NCI-H226 (cell line): ENCODE data around the gene CTRB2.
"Not testable (repeated sequence)": the region's sequence is repeated elsewhere in the genome, so short reads cannot be mapped to it uniquely, and the experiment has no call there.

Experiments
- DNase-seq: peaks from one replicate; pipeline ENCODE4 v3.0.0-alpha.2; 2015

Gene CTRB2

DNA sequence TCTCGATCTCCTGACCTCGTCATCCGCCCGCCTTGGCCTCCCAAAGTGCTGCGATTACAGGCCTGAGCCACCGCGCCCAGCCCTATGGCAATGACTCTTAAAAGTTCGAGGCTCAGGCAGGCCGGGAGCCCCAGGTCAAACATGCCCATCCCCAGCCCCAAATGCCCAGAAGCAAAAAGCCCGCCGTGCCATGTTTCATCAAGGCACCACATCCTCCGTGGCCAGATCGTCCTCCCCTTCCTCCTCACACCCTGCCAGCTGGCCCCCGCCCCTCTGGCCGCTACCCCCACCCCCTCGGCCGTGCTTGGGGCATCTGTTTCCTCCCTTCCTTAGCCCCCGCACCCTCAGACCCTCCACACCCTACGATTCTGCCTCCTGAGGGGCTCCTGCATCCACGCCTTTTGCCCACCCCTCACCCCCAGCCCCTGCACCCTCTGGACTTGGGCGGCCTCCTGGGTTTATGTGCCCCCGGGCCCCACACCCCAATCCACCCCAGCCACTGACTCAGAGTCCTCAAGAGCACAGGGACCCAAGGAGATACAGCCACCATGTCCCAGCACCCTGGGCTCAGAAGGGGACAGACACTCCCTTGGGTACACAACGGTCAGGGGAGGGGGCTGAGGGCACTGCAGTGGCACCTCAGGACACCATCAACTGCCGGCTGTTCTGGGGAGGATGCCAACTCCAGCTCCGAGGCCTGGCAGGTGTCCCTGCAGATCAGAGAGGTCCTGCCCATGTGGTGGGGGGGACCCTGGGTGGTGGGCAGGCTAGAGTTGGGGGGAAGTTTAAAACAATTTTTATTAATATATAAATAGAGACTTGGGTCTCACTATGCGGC, 18.9 kb upstream of the CTRB2 start:
- DNase-seq: no peak

DNA sequence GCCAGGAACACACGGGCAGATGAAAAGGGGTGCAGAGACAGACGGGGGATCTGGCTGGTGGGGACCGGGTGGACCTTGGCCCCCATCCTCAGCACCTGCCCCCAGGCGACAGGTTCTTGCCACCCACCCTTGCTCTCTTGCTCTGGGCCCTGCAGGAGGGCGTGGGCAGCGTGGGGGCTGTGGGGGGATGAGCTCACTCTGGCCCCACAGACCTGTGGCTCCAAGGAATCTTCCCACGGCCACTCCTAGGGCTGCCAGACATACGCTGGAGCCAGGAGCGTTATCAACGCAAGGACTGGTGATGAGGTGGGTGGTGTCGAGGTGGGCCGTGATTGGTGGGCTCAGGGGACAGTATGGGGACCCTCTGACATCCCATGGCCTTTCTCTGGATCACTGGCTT, 18.1 kb upstream of the CTRB2 start:
- peak; percentile 46 for DNase-seq

DNA sequence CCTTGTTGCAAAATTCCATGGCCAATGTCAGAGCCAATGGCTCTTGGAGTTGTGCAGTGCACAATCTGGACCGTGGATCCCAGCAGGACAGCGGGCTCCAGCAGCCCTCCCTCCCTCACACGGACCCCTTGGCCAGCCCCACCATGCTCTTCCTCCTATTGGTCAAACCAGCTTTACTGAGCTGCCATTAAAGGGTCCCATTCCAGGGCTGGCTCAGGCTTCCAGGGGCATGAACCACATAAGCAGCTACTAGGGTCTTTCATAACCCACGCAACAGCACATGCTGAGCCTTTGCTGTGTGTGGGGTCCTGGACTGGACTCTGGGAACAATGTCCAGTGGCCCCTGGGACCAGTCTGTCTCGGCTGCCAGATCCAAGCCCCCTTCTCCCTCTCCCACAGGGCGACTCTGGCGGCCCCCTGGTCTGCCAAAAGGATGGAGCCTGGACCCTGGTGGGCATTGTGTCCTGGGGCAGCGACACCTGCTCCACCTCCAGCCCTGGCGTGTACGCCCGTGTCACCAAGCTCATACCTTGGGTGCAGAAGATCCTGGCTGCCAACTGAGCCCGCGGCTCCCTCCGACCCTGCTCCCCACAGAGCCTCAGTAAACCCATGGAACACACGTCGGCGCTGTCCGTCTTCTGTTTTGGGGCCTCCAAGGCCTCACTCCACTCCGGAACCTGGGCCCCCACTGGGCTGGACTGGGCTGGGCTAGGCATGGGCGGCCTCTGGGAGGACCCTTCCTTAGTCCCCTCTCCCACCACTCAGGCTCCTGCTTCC, 17.5 kb upstream of the CTRB2 start:
- DNase-seq: no peak

DNA sequence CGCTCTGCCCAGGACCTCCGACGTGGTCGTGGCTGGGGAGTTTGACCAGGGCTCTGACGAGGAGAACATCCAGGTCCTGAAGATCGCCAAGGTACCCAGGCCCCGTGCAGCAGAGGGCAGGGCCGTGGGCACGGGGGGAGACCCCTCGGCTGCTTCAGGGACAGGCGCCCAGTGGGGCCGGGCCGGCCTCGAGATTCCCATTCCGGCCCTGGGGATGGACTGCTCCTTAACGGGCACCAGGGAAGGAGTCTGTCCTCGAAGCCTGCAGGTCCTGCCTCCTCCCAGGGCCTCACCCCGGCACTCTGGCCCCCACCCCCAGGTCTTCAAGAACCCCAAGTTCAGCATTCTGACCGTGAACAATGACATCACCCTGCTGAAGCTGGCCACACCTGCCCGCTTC, 16.2 kb upstream of the CTRB2 start:
- not testable (repeated sequence) for DNase-seq

DNA sequence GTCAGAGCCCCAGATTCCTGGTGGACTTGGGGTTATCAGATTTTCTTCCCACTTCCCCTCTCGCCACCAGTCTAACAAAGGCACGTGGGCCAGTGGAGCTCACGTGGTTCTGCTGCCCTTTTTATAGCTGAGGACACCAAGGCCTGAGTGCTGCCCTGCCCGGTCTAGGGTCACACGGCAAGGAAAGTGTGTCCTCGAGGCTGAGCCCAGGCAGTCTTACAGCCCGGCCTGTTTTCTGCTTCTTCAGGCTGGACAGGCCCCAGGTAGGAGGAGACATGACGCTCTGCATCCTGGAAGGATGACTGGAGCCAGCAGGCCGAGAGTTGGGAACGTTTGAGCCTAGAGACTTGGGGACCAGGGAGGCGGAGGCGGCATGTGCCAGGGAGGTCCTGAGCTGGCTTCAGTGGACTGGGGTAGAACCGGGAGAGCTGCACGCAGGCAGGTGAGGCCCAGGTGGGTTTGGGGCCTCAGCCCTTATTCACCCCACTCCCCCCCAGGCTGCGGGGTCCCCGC, 15.4 kb upstream of the CTRB2 start:
- DNase-seq: no peak

DNA sequence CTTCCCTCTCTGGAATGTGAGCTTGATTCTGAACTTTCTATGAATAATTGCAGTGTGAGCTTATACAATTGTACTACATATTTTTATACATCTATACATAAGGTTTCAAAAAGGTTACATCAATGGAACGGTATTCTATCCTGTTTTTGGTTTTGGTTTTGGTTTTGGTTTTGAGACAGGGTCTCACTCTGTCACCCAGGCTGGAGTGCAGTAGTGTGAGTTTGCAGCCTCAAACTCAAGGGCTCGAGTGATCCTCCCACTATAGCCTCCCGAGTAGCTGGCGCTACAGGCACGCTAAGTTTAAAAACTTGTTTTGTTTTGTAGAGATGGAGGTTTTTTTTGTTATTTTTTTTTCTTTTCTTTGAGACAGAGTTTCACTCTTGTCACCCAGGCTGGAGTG, 12.9 kb upstream of the CTRB2 start:
- no peak for DNase-seq

DNA sequence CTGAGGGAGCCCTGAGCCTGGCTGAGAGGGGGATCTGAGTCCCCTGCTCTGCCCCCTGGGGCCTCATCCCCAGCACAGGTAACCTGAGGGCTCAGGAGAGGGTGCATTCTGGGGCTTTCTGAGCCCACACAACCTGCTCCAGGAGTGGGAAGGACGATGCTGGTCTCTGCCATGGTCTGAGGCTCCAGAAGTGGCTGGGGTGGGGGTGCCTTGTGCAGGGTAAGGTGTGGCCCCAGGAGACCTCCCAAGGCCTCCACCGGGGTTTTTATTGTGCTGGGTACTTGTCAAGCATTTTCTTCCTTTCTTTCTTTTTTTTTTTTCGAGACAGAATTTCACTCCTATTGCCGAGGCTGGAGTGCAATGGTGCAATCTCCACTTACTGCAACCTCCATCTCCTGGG, 12.1 kb upstream of the CTRB2 start:
- no peak for DNase-seq

DNA sequence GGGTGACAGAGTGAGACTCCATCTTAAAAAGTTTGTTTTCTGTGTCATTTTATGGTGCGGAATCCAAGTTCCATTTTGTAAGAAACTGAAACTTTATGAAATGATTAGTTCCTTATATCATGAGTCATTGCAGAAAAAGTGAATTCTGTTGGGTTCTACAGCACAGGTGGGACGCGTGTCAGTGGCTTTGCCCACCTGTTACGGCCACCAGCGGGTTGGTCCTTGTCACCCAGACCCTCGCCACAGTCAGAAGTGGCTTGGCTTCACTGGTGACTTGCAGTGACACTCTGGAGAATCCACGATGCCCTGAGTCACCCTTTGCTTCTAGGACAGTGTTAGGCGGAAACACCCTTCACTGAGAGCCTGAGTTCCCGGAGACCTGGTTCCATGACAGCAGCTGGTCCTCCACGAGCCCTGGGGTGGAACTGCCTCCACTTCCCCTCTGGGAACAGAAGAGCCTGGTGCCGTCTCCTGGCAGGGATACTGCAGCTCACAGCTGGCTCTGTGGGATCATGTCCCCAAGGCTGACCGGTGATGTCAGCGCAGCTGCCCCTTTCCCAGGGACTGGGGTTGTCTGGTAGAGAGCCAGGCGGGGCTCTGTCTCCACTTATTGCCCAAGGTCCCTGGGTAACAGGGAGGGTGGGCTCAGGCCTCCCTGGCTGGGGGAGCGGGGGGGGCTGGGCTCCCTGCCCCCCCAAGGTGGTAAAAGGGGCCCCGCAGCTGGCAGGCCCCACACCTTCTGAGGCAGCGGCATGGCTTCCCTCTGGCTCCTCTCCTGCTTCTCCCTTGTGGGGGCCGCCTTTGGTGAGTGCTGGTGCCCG, 11.5 kb upstream of the CTRB2 start, which contains the start of gene CTRB1:
TSS of gene CTRB1 (plus strand) at position 733 of the 821 bp plus-strand sequence. CDS start at position 753, 20 bp downstream.
- DNase-seq: no peak

DNA sequence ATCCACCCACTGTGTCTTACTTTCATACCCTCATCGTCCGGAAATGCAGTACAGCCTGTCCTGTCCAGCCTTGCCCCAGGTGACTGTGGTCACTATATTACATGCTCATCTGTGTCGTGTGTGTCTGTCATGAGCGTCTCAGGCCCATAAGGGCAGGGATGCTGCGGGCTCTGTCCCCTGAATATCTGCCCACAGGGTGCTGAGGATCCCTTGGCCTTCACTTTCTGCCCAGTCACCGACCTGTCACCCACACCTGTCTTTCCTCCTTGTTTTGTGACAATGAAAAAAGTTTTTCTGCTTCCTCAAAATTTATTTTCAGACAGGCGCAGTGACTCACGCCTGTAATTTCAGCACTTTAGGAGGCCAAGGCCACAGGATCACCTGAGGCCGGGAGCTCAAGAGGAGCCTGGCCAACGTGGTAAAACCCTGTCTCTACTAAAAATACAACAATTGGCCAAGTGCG, 10.5 kb upstream of the CTRB2 start:
- no peak for DNase-seq

DNA sequence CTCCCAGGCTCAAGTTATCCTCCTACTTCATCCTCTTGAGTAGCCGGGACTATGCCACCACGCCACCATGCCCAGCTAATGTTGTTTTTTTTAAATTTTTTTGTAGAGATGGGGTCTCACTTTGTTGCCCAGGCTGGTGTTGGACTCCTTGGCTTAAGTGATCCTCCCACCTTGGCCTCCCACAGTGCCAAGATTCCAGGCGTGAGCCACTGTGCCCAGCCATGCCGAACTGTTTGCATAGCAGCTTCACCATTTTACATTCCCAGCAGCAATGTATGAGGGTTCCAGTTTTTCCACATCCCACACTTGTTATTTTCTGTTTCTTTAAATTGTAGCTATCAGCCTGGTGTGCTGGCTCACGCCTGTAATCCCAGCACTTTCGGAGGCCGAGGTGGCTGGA, 9.6 kb upstream of the CTRB2 start:
- DNase-seq: no peak

DNA sequence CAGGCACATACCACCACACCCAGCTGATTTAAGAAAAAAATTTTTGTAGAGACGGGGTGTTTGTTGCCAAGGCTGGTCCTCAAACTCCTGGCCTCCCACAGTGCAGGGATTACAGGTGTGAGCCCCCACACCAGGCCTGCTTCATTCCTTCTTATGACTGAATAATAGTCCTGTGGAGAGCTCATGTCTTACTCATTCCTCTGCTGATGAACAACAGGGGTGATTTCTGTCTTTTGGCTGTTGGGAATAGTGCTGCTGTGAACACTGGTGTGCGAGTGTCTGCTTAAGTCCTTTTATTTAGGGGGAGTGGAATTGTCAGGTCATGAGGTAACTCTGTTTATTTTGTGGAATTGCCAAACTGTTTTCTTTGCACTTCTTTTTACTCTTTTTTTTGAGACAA, 9.2 kb upstream of the CTRB2 start:
- DNase-seq: no peak

DNA sequence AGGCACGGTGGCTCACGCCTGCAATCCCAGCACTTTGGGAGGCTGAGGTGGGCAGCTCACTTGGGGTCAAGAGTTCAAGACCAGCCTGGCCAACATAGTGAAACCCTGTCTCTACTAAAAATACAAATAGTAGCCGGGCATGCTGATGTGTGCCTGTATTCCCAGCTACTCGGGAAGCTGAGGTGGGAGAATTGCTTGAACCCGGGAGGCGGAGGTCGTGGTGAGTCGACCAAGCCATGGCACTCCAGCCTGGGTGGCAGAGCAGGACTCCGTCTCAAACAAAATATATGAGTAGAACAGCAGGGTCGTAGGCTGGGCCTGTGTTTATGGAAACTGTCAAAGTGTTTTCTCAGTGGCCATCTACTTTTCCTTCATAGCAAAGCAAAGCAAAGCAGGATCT, 4.3 kb upstream of the CTRB2 start:
- DNase-seq: not testable (repeated sequence)

DNA sequence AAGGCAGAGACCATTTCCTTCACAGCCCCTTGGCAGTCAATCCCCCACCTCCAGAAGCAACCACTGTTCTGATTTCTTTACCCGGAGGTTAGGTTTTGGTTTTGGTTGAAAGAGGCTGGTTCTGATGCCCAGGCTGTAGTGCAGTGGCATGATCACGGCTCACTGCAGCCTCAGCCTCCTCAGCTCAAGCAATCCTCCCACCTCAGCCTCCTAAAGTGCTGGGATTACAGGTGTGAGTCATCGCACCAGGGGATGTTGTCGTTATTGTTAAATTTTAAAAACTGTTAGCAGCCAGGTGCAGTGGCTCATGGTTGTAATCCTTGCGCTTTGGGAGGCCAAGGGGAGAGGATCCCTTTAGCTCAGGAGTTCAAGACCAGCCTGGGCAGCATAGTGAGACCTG, 3.0 kb upstream of the CTRB2 start:
- no peak for DNase-seq

DNA sequence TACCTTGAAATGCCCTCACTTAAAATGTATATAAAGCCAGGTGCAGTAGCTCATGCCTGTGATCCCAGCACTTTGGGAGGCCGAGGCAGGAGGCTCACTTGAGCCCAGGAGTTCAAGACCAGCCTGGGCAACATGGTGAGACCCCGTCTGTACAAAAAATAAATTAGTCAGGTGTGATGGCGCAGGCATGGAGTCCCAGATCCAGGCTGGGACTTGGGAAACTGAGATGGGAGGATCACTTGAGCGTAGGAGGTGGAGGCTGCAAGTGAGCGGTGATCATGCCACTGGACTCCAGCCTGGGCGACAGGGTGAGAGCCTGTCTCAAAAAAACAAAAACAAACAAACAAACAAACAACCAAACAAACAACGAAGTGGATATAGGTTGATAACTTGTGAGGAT, 2.6 kb upstream of the CTRB2 start:
- not testable (repeated sequence) for DNase-seq

DNA sequence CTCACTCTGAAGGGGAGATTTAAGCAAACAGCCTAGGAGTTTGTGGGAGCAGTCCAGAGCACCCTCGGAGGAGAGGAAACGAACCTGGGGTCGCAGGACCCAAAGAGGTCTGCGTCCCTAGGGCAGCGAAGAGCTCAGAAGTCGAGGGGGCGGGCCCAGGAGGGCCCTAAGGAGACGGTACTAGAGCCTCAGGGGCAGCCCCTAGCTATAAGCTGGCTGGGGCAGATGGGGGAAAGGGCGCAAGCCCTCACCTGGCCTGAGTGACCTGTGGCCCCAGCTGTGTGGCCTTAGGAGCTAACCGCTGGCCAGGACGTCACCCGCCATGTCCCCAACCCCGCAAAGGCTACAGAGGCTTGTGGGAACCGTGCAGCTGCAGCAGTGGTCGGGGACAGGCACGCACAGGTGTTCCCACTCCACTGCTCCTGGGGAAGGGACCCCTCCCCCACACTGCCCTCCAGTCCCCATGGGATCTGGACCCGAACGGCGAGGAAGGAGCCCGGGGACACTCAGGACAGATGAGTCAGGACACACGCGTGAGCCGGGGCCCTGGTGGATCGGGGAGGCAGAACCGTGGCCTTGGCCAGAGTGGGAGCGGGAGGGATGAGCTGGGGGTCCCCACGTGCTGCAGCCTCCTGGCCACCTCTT, 2.0 kb upstream of the CTRB2 start:
- no peak for DNase-seq

DNA sequence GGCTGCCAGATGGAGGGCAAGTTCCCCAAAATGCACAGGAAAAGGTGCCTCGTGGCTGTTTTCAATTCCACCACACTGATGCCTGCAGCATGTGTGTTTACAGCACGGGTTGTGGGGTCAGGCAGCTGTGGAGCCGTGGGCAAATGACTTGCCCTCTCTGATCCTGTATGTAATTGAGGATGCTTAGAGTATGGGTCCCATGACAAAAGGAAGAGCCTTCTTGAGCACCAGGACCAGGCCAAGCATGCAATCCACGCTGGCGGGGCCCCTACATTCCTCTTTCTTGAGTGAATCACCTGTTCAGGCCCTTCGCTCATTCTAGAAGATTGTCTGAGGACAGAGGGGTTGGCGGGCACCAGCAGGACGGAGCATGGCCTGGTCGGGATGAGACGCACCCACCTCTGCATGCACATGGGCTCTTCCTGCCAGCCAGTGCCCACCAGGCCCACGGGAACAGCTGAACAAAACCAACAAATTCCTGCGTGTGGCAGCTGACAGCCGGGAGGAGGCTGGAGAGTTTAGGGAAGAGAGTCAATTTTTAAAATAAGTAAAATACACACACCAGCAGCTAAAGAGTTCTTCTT, 1.4 kb upstream of the CTRB2 start:
- no peak for DNase-seq

DNA sequence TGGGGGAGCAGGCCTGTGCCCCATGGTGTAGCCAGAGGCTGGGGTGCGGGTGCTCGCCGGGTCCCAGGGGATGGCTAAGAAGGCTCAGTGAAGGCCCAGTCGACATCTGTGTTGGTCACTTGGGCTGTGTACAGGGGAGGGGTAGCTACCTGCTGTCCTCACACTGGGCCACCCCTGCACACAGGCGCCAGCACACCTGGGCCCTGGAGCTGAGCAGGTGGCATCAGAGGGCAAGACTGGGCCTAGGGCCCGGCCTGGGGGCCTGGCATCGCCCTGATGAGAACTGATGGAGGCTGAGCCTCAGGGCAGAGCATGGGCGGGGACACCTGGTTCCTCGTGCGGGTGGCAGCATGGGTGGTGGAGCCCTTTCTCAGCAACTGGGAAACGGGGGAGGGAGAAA, 870 bp upstream of the CTRB2 start:
- DNase-seq: no peak

DNA sequence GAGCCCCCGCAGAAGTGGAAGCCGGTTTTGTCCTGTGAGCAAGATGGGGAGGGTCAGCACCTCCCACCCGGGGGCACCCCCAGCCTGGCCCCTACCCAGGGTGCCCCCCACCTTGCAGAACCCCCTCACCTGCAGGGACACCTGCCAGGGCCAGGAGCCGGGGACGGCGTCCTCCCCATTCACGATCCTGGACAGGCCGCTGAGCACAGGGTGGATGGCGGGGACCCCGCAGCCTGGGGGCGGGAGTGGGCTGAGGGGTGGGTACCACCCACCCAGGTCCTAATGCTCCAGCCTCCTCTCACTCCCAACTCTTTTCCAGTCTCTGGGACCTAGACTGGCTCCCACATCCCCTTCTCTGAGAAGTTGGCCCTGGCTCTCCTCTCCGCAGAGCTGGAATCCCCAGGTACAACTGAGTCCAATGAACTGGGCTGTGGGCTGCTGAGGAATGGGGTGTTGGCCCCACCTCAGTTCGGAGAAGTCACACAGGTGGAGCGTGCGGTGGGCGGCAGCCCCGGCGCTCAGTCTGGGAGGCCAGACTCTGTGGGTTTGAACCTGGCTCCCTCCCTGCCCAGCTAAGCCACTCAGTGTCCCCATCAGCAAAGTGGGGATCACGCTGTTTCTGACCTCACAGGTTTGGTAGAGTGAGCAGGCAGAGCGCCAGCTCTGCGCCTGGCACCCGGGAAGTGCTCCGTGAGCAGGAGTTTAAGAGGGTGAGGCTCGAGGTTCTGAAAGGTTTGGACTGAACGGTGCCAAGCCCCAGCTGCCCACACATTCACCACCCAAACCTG, 806 bp downstream of the CTRB2 start:
- DNase-seq: not testable (repeated sequence)

DNA sequence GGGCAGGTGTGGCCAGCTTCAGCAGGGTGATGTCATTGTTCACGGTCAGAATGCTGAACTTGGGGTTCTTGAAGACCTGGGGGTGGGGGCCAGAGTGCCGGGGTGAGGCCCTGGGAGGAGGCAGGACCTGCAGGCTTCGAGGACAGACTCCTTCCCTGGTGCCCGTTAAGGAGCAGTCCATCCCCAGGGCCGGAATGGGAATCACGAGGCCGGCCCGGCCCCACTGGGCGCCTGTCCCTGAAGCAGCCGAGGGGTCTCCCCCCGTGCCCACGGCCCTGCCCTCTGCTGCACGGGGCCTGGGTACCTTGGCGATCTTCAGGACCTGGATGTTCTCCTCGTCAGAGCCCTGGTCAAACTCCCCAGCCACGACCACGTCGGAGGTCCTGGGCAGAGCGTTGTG, 1.5 kb downstream of the CTRB2 start:
- not testable (repeated sequence) for DNase-seq

DNA sequence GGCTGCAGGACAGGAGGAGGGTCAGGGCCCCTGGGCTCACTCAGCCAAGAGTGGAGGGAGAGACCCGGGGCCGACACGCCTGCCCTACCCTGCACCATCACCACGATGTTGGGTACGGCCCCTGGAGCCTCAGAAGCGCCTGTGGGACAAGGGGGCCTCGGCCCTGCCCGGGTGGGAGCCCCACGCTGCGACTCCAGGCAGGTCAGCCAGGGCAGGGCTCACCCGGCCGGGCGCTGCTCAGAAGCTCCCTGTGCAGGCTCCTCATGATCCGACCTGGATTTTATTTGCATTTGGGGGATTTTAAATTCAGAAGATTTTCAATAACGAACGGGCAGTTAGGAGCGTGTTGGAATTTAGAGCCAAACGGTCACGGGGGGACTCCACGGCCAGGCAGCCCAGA, 2.1 kb downstream of the CTRB2 start:
- DNase-seq: not testable (repeated sequence)

DNA sequence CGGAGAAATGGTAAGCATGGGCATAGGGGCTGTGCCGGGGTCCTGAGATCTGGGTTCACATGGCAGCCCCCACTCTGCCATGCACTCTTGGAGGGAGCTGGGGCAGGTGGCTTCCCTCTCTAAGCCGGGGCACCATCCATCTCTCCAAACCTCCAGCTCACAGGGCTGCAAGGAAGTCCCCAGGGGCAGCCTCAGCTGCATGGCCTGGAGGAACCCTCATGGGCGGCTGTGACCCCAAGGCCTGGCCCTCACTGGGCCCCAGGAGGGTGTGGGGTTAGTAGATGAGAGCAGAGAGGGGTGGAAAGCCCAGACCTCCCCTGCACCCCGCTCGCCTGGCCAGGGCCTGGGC, 2.6 kb downstream of the CTRB2 start:
- no peak for DNase-seq
